Activated CD4-positive, alpha-beta T cell treated with anti-CD3 and anti-CD28 coated beads for 48 hours (primary cell): ENCODE results near the gene C1QB.
A peak's percentile ranks its signal among the peaks of the same experiment; 100 is the strongest.

Source experiments
- DNase-seq: peaks from one replicate; pipeline ENCODE4 v3.0.0-alpha.2; 2020

C1QB gene

GRCh38 chr1:22652881-22653316, at the start of gene C1QB:
Gene C1QB, plus strand, starts transcription at chr1:22653236. Its CDS starts 6,227 bp downstream, at chr1:22659463.
- DNase-seq, result no peak

GRCh38 chr1:22606161-22606560, 46.9 kb upstream of the C1QB start:
- no peak for DNase-seq

- no peak for DNase-seq
Observed at GRCh38 chr1:22607154-22607553, 45.9 kb upstream of the C1QB start.

- DNase-seq, result no peak
Observed at GRCh38 chr1:22608361-22608760, 44.7 kb upstream of the C1QB start.

- DNase-seq, result no peak
Observed at GRCh38 chr1:22609291-22609690, 43.7 kb upstream of the C1QB start.

GRCh38 chr1:22611530-22611947, 41.5 kb upstream of the C1QB start:
- peak; percentile 46 for DNase-seq

- no peak for DNase-seq
Observed at GRCh38 chr1:22612671-22613571, 40.1 kb upstream of the C1QB start.

- DNase-seq, result no peak
Observed at GRCh38 chr1:22613572-22613918, 39.5 kb upstream of the C1QB start.

GRCh38 chr1:22613951-22614350, 39.1 kb upstream of the C1QB start:
- no peak for DNase-seq

- DNase-seq, result no peak
Observed at GRCh38 chr1:22615886-22616285, 37.1 kb upstream of the C1QB start.

GRCh38 chr1:22616571-22616970, 36.5 kb upstream of the C1QB start:
- no peak for DNase-seq

GRCh38 chr1:22618056-22618455, 35.0 kb upstream of the C1QB start:
- no peak for DNase-seq

GRCh38 chr1:22619252-22619651, 33.8 kb upstream of the C1QB start:
- DNase-seq, result no peak

GRCh38 chr1:22619798-22620197, 33.2 kb upstream of the C1QB start:
- no peak for DNase-seq

GRCh38 chr1:22621761-22622160, 31.3 kb upstream of the C1QB start:
- DNase-seq, result no peak

- peak; percentile 8 for DNase-seq
Observed at GRCh38 chr1:22625262-22625925, 27.6 kb upstream of the C1QB start.

- DNase-seq, result no peak
Observed at GRCh38 chr1:22626237-22627157, 26.5 kb upstream of the C1QB start.

- DNase-seq, result no peak
Observed at GRCh38 chr1:22627331-22627730, 25.7 kb upstream of the C1QB start.

- no peak for DNase-seq
Observed at GRCh38 chr1:22628698-22629444, 24.2 kb upstream of the C1QB start.

- no peak for DNase-seq
Observed at GRCh38 chr1:22629886-22630285, 23.1 kb upstream of the C1QB start.

- no peak for DNase-seq
Observed at GRCh38 chr1:22633697-22634463, 19.2 kb upstream of the C1QB start.

- no peak for DNase-seq
Observed at GRCh38 chr1:22635436-22635835, 17.6 kb upstream of the C1QB start.
